ENCODE data around the gene GPHN.
"Not testable (repeated sequence)": the region's sequence is repeated elsewhere in the genome, so short reads cannot be mapped to it uniquely, and the experiment has no call there.

DNA sequence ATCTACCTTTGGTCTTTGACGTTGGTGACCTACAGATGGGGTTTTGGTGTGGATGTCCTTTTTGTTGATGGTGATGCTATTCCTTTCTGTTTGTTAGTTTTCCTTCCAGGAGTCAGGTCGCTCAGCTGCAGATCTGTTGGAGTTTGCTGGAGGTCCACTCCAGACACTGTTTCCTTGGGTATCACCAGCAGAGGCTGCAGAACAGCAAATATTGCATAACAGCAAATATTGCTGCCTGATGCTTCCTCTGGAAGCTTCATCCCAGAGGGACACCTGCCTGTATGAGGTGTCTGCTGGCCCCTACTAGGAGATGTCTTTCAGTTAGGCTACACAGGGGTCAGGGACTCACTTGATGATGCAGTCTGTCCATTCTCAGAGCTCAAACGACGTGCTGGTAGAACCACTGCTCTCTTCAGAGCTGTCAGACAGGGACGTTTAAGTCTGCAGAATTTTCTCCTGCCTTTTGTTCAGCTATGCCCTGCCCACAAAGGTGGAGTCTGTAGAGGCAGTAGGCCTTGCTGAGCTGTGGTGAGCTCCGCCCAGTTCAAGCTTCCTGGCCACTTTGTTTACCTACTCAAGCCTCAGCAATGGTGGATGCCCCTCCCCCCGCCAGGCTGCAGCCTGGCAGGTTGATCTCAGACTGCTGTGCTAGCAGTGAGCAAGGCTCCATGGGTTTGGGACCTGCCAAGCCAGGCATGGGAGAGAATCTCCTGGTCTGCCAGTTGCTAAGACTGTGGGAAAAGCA, 559.3 kb downstream of the GPHN start:
- not testable (repeated sequence) for TF ChIP-seq POLR2A (IDR thresholded peaks at IDR 0.05; ENCODE audit: control extremely low read depth in 1 of 2, low read depth in 2 of 2, low read length in 2 of 2); RNF2 (IDR thresholded peaks at IDR 0.05; ENCODE audit: borderline replicate concordance, low read depth, low read length, missing control alignments, poor library complexity, severe bottlenecking); GABPA (IDR thresholded peaks at IDR 0.05; ENCODE audit: borderline replicate concordance, insufficient read depth, low read length); TEAD4 (IDR thresholded peaks at IDR 0.05; ENCODE audit: low read depth, low read length); KDM5A (IDR thresholded peaks at IDR 0.05; ENCODE audit: low read length); SP4 (IDR thresholded peaks at IDR 0.05; ENCODE audit: low read length); SP1 (IDR thresholded peaks at IDR 0.05; ENCODE audit: low read depth, low read length); EZH2 (IDR thresholded peaks at IDR 0.05; ENCODE audit: low read depth, low read length, severe bottlenecking)
- TF ChIP-seq, protein P1, sequence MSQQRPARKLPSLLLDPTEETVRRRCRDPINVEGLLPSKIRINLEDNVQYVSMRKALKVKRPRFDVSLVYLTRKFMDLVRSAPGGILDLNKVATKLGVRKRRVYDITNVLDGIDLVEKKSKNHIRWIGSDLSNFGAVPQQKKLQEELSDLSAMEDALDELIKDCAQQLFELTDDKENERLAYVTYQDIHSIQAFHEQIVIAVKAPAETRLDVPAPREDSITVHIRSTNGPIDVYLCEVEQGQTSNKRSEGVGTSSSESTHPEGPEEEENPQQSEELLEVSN (IDR thresholded peaks at IDR 0.05): not testable (repeated sequence)
- TF ChIP-seq, protein P2, sequence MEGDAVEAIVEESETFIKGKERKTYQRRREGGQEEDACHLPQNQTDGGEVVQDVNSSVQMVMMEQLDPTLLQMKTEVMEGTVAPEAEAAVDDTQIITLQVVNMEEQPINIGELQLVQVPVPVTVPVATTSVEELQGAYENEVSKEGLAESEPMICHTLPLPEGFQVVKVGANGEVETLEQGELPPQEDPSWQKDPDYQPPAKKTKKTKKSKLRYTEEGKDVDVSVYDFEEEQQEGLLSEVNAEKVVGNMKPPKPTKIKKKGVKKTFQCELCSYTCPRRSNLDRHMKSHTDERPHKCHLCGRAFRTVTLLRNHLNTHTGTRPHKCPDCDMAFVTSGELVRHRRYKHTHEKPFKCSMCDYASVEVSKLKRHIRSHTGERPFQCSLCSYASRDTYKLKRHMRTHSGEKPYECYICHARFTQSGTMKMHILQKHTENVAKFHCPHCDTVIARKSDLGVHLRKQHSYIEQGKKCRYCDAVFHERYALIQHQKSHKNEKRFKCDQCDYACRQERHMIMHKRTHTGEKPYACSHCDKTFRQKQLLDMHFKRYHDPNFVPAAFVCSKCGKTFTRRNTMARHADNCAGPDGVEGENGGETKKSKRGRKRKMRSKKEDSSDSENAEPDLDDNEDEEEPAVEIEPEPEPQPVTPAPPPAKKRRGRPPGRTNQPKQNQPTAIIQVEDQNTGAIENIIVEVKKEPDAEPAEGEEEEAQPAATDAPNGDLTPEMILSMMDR (IDR thresholded peaks at IDR 0.05; ENCODE audit: control extremely low read depth in 1 of 3, insufficient read depth in 1 of 3, low read depth in 1 of 3, low read length in 3 of 3): not testable (repeated sequence)
- TF ChIP-seq, protein P3, sequence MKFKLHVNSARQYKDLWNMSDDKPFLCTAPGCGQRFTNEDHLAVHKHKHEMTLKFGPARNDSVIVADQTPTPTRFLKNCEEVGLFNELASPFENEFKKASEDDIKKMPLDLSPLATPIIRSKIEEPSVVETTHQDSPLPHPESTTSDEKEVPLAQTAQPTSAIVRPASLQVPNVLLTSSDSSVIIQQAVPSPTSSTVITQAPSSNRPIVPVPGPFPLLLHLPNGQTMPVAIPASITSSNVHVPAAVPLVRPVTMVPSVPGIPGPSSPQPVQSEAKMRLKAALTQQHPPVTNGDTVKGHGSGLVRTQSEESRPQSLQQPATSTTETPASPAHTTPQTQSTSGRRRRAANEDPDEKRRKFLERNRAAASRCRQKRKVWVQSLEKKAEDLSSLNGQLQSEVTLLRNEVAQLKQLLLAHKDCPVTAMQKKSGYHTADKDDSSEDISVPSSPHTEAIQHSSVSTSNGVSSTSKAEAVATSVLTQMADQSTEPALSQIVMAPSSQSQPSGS (IDR thresholded peaks at IDR 0.05; ENCODE audit: low read length): not testable (repeated sequence)
- TF ChIP-seq, protein P4, sequence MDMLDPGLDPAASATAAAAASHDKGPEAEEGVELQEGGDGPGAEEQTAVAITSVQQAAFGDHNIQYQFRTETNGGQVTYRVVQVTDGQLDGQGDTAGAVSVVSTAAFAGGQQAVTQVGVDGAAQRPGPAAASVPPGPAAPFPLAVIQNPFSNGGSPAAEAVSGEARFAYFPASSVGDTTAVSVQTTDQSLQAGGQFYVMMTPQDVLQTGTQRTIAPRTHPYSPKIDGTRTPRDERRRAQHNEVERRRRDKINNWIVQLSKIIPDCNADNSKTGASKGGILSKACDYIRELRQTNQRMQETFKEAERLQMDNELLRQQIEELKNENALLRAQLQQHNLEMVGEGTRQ (IDR thresholded peaks at IDR 0.05; ENCODE audit: low read length): not testable (repeated sequence)

Data from H1 (cell line).